Thymus (tissue), 11 donors: ENCODE results near the gene INF2. TPM values are rescaled to one million over a fixed set of nuclear protein-coding genes. Genes with fewer than 3 reads are reported as not detected.

ENCODE experiments used
- DNase-seq, 9 donors: peaks; one replicate each; pipeline ENCODE4 v3.0.0-alpha.2; 2013; ENCODE audit warnings: low spot score in 9 of 9, low read depth in 6 of 9, missing footprints in 1 of 9
- H3K27ac ChIP-seq, 2 donors: one replicate each; pipeline ENCODE4 v1.5.1; 2013; ENCODE audit warnings: control low read depth in 1 of 2, low read depth in 1 of 2, low read length in 1 of 2, mild to moderate bottlenecking in 1 of 2, moderate library complexity in 1 of 2
- H3K27me3 ChIP-seq, 2 donors: one replicate each; pipeline ENCODE4 v1.5.1; 2013; ENCODE audit warnings: low read length in 1 of 2; ENCODE audit not compliant: control insufficient read depth in 2 of 2, insufficient read depth in 1 of 2
- H3K36me3 ChIP-seq, 2 donors: one replicate each; pipeline ENCODE4 v1.5.1; 2013; ENCODE audit warnings: low read length in 1 of 2, mild to moderate bottlenecking in 1 of 2, moderate library complexity in 1 of 2; ENCODE audit not compliant: control insufficient read depth in 2 of 2, insufficient read depth in 2 of 2
- H3K4me1 ChIP-seq, 2 donors: one replicate each; pipeline ENCODE4 v1.5.1; 2013; ENCODE audit warnings: low read length in 2 of 2; ENCODE audit not compliant: control insufficient read depth in 2 of 2, insufficient read depth in 2 of 2
- H3K4me3 ChIP-seq, 2 donors: one replicate each; pipeline ENCODE4 v1.5.1; 2013; ENCODE audit warnings: low read length in 2 of 2, control low read depth in 1 of 2, mild to moderate bottlenecking in 1 of 2
- H3K9me3 ChIP-seq, 2 donors: one replicate each; pipeline ENCODE4 v1.5.1; 2013; ENCODE audit warnings: low read length in 1 of 2, mild to moderate bottlenecking in 1 of 2; ENCODE audit not compliant: control insufficient read depth in 2 of 2, insufficient read depth in 1 of 2
- WGBS: extraction: QIAGEN DNeasy Blood & Tissue Kit; methylation state at CpG from one replicate; pipeline ENCODE4 v1.1.7; 2013; 5-methylcytosine and 5-hydroxymethylcytosine counted together
- polyA plus RNA-seq: library from polyadenylated mRNA; stranded (reverse); fragments of 200-250 nt; gene quantifications from one replicate; pipeline ENCODE4 v1.2.3, GENCODE V29; 2013
- total RNA-seq: library from RNA; stranded (reverse); fragments of 120-200 nt; gene quantifications from one replicate; pipeline ENCODE4 v1.2.4, GENCODE V29; 2013
- donor health status: healthy.

The INF2 gene
- total and polyA plus RNA-seq, 2 donors = 8.7 to 57.9 TPM

- Histone ChIP-seq H3K27me3 (no peaks in the 10 kb centered on the region), H3K36me3 (peaks cover 3 to 14% of the 10 kb centered on the region in 2 donors), H3K9me3 (no peaks in the 10 kb centered on the region), H3K27ac (no peak overlapping the region), H3K4me3 (no peak overlapping the region), H3K4me1 (peaks cover 14 to 32% of the 10 kb centered on the region in 2 donors)
- 99% methylated on average over 10 of the region's 10 CpGs for WGBS
- DNase-seq = no peak
Observed at GRCh38 chr14:104697317-104697703, 7.9 kb downstream of the INF2 start.

- H3K36me3 ChIP-seq = peaks cover 5 to 21% of the 10 kb centered on the region in 2 donors
- H3K27ac ChIP-seq = no peak overlapping the region
- WGBS = 94% methylated on average over 19 of the region's 19 CpGs
- H3K9me3 ChIP-seq = no peaks in the 10 kb centered on the region
- no peak overlapping the region for H3K4me3 ChIP-seq
- H3K4me1 ChIP-seq = peaks cover 14 to 32% of the 10 kb centered on the region in 2 donors
- DNase-seq = no peak
- H3K27me3 ChIP-seq = no peaks in the 10 kb centered on the region
Observed at GRCh38 chr14:104697892-104698583, 8.6 kb downstream of the INF2 start.

GRCh38 chr14:104698688-104699425 is 9.4 kb downstream of the INF2 start:
- Histone ChIP-seq H3K27me3 (no peaks in the 10 kb centered on the region), H3K36me3 (peaks cover 13 to 29% of the 10 kb centered on the region in 2 donors), H3K27ac (no peak overlapping the region), H3K9me3 (no peaks in the 10 kb centered on the region), H3K4me1 (peaks cover 14 to 28% of the 10 kb centered on the region in 2 donors), H3K4me3 (no peak overlapping the region)
- 96% methylated on average over 24 of the region's 24 CpGs for WGBS
- DNase-seq = no peak

- no peak for DNase-seq
- Histone ChIP-seq H3K27me3 (no peaks in the 10 kb centered on the region), H3K9me3 (no peaks in the 10 kb centered on the region), H3K4me1 (peaks cover 14 to 22% of the 10 kb centered on the region in 2 donors), H3K36me3 (peaks cover 16 to 34% of the 10 kb centered on the region in 2 donors), H3K27ac (no peak overlapping the region), H3K4me3 (no peak overlapping the region)
- 98% methylated on average over 12 of the region's 12 CpGs for WGBS
Observed at GRCh38 chr14:104699426-104699748, 10.0 kb downstream of the INF2 start.

GRCh38 chr14:104700225-104700651 is 10.8 kb downstream of the INF2 start:
- WGBS = 83% methylated on average over 14 of the region's 14 CpGs
- Histone ChIP-seq H3K9me3 (no peaks in the 10 kb centered on the region), H3K36me3 (peaks cover 16 to 36% of the 10 kb centered on the region in 2 donors), H3K27ac (no peak overlapping the region), H3K4me1 (peaks cover 6 to 14% of the 10 kb centered on the region in 2 donors), H3K4me3 (no peak overlapping the region), H3K27me3 (no peaks in the 10 kb centered on the region)
- DNase-seq = no peak

GRCh38 chr14:104700747-104701217 is 11.4 kb downstream of the INF2 start:
- DNase-seq = no peak
- no peaks in the 10 kb centered on the region for H3K9me3 ChIP-seq
- peaks cover 16 to 40% of the 10 kb centered on the region in 2 donors for H3K36me3 ChIP-seq
- WGBS = 83% methylated on average over 22 of the region's 22 CpGs
- H3K27ac ChIP-seq = no peak overlapping the region
- no peak overlapping the region for H3K4me3 ChIP-seq
- no peaks in the 10 kb centered on the region for H3K27me3 ChIP-seq
- H3K4me1 ChIP-seq = peaks cover under 1 to 8% of the 10 kb centered on the region in 2 donors

GRCh38 chr14:104701383-104702076 is 12.1 kb downstream of the INF2 start:
- Histone ChIP-seq H3K4me3 (no peak overlapping the region), H3K27ac (no peak overlapping the region), H3K9me3 (no peaks in the 10 kb centered on the region), H3K4me1 (peaks cover 0 to under 1% of the 10 kb centered on the region in 2 donors), H3K27me3 (no peaks in the 10 kb centered on the region), H3K36me3 (peaks cover 18 to 46% of the 10 kb centered on the region in 2 donors)
- 95% methylated on average over 46 of the region's 46 CpGs for WGBS
- no peak for DNase-seq

GRCh38 chr14:104702106-104702505 is 12.7 kb downstream of the INF2 start:
- Histone ChIP-seq H3K27ac (no peak overlapping the region), H3K9me3 (no peaks in the 10 kb centered on the region), H3K4me1 (no peaks in the 10 kb centered on the region), H3K27me3 (no peaks in the 10 kb centered on the region), H3K4me3 (no peak overlapping the region), H3K36me3 (peaks cover 18 to 42% of the 10 kb centered on the region in 2 donors)
- DNase-seq = no peak
- 93% methylated on average over 12 of the region's 12 CpGs for WGBS

GRCh38 chr14:104702673-104703072 is 13.3 kb downstream of the INF2 start:
- WGBS = 100% methylated on average over 4 of the region's 4 CpGs
- Histone ChIP-seq H3K9me3 (no peaks in the 10 kb centered on the region), H3K36me3 (peaks cover 18 to 42% of the 10 kb centered on the region in 2 donors), H3K27ac (no peak overlapping the region), H3K4me3 (no peak overlapping the region), H3K27me3 (no peaks in the 10 kb centered on the region), H3K4me1 (no peaks in the 10 kb centered on the region)
- no peak for DNase-seq
